SU-DHL-6 (cell line): ENCODE data around the gene EBI3.
"Not testable (repeated sequence)": the region's sequence is repeated elsewhere in the genome, so short reads cannot be mapped to it uniquely, and the experiment has no call there.

Source experiments
- H2AFZ ChIP-seq: fragments of 200-600 bp; sonication (generic); 2 replicates; pipeline ENCODE4 v1.6.1; 2014; ENCODE audit warnings: low read depth, mild to moderate bottlenecking, moderate library complexity, mixed read lengths, antibody characterized with exemption, low read length; ENCODE audit not compliant: severe bottlenecking
- H3F3A ChIP-seq: fragments of 200-600 bp; shearing (Covaris generic); 2 replicates; pipeline ENCODE4 v1.6.0; 2016; ENCODE audit warnings: antibody characterized with exemption, mild to moderate bottlenecking; ENCODE audit not compliant: insufficient read depth
- H3K27ac ChIP-seq: fragments of 200-600 bp; sonication (generic); 2 replicates; pipeline ENCODE4 v1.5.1; 2016; ENCODE audit warnings: low read depth, mild to moderate bottlenecking, low read length, moderate library complexity, mixed read lengths
- H3K27me3 ChIP-seq: fragments of 200-600 bp; sonication (generic), shearing (Covaris generic); 2 replicates; pipeline ENCODE4 v1.6.0; 2014; ENCODE audit warnings: mild to moderate bottlenecking, low read length
- H3K36me3 ChIP-seq: fragments of 200-600 bp; sonication (generic); 2 replicates; pipeline ENCODE4 v1.6.1; 2014; ENCODE audit warnings: mild to moderate bottlenecking, low read length, mixed read lengths
- H3K4me2 ChIP-seq: fragments of 300-600, 200-600 bp; shearing (Covaris generic), sonication (generic); 2 replicates; pipeline ENCODE4 v1.6.0; 2014; ENCODE audit warnings: low read length, low read depth, mild to moderate bottlenecking; ENCODE audit not compliant: poor library complexity, severe bottlenecking
- H3K4me3 ChIP-seq: fragments of 200-600 bp; sonication (generic); 2 replicates; pipeline ENCODE4 v1.5.1; 2014; ENCODE audit warnings: antibody characterized with exemption, low read length, mild to moderate bottlenecking, mixed read lengths; ENCODE audit not compliant: insufficient read depth, poor library complexity, severe bottlenecking
- H3K79me2 ChIP-seq: fragments of 200-600 bp; sonication (generic); 2 replicates; pipeline ENCODE4 v1.6.1; 2014; ENCODE audit warnings: mild to moderate bottlenecking, low read length, moderate library complexity; ENCODE audit not compliant: insufficient read depth
- H3K9ac ChIP-seq: fragments of 200-600 bp; sonication (generic); 2 replicates; pipeline ENCODE4 v1.7.0; 2014; ENCODE audit warnings: mild to moderate bottlenecking, low read length
- H3K9me2 ChIP-seq: fragments of 200-600 bp; sonication (generic); replicated peaks from 2 replicates; pipeline ENCODE4 v1.6.1; 2014; ENCODE audit warnings: low read length; ENCODE audit not compliant: insufficient read depth
- H3K9me3 ChIP-seq: fragments of 200-600 bp; sonication (generic); 2 replicates; pipeline ENCODE4 v1.6.1; 2014; ENCODE audit warnings: low read length, mixed read lengths; ENCODE audit not compliant: insufficient read depth
- H4K20me1 ChIP-seq: fragments of 200-600 bp; sonication (generic); 2 replicates; pipeline ENCODE4 v1.6.1; 2014; ENCODE audit warnings: low read depth, mild to moderate bottlenecking, antibody characterized with exemption, low read length, moderate library complexity, mixed read lengths
- EZH2phosphoT487 ChIP-seq: fragments of 200-600 bp; sonication (generic), shearing (Covaris generic); conservative IDR thresholded peaks from 2 replicates; pipeline ENCODE4 v1.6.1; 2018; ENCODE audit warnings: mild to moderate bottlenecking, antibody characterized with exemption, low read length, moderate library complexity, mixed read lengths
- TF ChIP-seq, protein P1 (sequence below): fragments of 200-600 bp; sonication (generic); IDR thresholded peaks from one replicate; pipeline ENCODE4 v1.5.1; 2017; ENCODE audit warnings: antibody characterized with exemption, mild to moderate bottlenecking, low read length, moderate library complexity; ENCODE audit not compliant: insufficient read depth, poor library complexity, severe bottlenecking

The EBI3 gene

DNA sequence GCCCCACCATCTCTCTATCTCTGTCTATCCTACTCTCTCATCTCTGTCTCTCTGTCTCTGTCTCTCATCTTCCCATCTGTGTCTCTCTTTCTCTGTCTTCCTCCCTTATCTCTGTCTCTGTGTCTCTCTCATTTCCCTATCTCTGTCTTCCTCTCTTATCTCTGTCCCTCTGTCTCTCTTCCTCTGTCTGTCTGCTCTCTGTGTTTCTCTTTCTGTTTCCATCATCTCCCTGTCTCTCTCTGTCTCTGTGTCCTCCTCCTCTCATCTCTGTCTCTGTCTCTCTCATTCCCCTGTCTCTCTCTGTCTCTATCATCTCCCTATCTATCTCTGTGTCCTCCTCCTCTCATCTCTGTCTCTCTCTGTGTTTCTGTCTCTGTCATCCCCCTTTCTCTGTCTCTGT lies 1.6 kb upstream of the EBI3 start:
- Histone ChIP-seq H3F3A (no peaks in the 10 kb centered on the region), H3K9ac (no peak overlapping the region), H3K4me2 (no peak overlapping the region), H4K20me1 (no peaks in the 10 kb centered on the region), H3K79me2 (no peaks in the 10 kb centered on the region), H3K9me2 (no peaks in the 10 kb centered on the region), H2AFZ (no peak overlapping the region), H3K9me3 (no peaks in the 10 kb centered on the region), H3K36me3 (no peaks in the 10 kb centered on the region), H3K27ac (no peak overlapping the region), H3K4me3 (no peak overlapping the region), H3K27me3 (no peaks in the 10 kb centered on the region)
- TF ChIP-seq EZH2phosphoT487, result no peak
- TF ChIP-seq, protein P1, sequence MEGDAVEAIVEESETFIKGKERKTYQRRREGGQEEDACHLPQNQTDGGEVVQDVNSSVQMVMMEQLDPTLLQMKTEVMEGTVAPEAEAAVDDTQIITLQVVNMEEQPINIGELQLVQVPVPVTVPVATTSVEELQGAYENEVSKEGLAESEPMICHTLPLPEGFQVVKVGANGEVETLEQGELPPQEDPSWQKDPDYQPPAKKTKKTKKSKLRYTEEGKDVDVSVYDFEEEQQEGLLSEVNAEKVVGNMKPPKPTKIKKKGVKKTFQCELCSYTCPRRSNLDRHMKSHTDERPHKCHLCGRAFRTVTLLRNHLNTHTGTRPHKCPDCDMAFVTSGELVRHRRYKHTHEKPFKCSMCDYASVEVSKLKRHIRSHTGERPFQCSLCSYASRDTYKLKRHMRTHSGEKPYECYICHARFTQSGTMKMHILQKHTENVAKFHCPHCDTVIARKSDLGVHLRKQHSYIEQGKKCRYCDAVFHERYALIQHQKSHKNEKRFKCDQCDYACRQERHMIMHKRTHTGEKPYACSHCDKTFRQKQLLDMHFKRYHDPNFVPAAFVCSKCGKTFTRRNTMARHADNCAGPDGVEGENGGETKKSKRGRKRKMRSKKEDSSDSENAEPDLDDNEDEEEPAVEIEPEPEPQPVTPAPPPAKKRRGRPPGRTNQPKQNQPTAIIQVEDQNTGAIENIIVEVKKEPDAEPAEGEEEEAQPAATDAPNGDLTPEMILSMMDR, result no peak

DNA sequence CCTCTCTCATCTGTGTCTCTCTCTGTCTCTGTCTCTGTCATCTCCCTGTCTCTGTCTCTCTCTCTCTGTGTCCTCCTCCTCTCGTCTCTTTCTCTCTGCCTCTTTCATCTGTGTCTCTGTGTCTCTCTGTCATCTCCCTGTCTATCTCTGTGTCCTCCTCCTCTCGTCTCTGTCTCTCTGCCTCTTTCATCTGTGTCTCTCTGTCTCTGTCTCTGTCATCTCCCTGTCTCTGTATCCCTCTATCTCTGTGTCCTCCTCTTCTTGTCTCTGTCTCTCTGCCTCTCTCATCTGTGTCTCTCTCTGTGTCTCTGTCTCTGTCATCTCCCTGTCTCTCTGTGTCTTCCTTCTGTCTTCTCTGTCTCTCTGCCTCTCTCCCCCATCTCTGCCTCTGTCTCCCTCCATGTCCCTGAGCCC lies 551 bp upstream of the EBI3 start:
- Histone ChIP-seq H3K36me3 (no peaks in the 10 kb centered on the region), H3K4me3 (no peak overlapping the region), H3K9me2 (no peaks in the 10 kb centered on the region), H3F3A (no peaks in the 10 kb centered on the region), H3K9ac (no peak overlapping the region), H2AFZ (no peak overlapping the region), H3K27ac (no peak overlapping the region), H3K79me2 (no peaks in the 10 kb centered on the region), H3K9me3 (no peaks in the 10 kb centered on the region), H4K20me1 (no peaks in the 10 kb centered on the region), H3K4me2 (no peak overlapping the region), H3K27me3 (no peaks in the 10 kb centered on the region)
- TF ChIP-seq, protein P1, result no peak
- TF ChIP-seq EZH2phosphoT487, result no peak

DNA sequence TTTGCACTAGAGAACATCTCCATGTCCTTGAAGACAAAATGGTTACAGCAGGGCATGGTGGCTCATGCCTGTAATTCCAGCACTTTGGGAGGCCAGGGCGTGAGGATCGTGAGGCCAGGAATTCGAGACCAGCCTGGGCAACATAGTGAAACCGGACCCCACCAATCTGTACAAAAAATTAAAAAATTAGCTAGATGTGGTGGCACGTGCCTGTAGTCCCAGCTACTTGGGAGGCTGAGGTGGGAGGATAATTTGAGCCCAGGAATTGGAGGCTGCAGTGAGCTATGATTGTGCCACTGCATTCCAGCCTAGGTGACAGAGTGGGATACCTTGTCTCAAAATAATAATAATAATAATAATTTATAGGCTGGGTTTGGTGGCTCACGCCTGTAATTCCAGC lies 914 bp downstream of the EBI3 start:
- H3K36me3 ChIP-seq, H3K27ac ChIP-seq, H4K20me1 ChIP-seq, H3K9me2 ChIP-seq, H3K9ac ChIP-seq, H3K4me2 ChIP-seq, H3K27me3 ChIP-seq, H3F3A ChIP-seq, H3K79me2 ChIP-seq, H2AFZ ChIP-seq, H3K9me3 ChIP-seq, H3K4me3 ChIP-seq: not testable (repeated sequence)

DNA sequence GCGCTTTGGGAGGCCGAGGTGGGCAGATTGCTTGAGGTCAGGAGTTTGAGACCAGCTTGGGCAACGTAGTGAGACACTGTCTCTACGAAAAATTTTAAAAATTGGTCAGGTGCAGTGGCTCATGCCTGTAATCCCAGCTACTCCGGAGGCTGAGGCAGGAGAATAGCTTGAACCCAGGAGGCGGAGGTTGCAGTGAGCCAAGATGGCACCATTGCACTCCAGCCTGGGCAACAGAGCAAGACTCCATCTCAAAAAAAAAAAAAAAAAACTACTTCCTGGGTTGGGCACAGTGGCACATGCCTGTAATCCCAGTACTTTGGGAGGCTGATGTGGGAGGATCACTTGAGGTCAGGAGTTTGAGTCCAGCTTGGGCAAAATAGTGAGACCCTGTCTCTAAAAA lies 2.2 kb downstream of the EBI3 start:
- H3K36me3 ChIP-seq, H3K27me3 ChIP-seq, H3K9me2 ChIP-seq, H3K4me3 ChIP-seq, H2AFZ ChIP-seq, H3K27ac ChIP-seq, H3K9me3 ChIP-seq, H3K79me2 ChIP-seq, H3K9ac ChIP-seq, H3K4me2 ChIP-seq, H4K20me1 ChIP-seq, H3F3A ChIP-seq: not testable (repeated sequence)

DNA sequence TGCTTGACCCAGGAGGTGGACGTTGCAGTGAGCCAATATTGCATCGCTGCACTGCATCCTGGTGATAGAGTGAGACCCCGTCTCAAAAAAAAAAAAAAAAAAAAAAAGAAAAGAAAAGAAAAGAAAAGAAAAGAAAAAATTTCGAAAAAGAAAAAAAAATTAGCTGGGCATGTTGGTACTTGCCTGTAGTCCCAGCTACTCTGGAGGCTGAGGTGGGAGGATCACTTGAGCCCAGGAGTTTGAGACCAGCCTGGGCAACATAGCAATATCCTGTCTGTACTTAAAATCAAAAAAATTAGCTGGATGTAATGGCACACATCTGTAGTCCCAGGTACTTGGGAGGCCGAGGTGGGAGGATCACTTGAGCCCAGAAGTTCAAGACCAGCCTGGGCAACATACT lies 2.8 kb downstream of the EBI3 start:
- not testable (repeated sequence) for H3K4me3 ChIP-seq, H3F3A ChIP-seq, H3K9ac ChIP-seq, H3K79me2 ChIP-seq, H3K27ac ChIP-seq, H3K9me2 ChIP-seq, H3K27me3 ChIP-seq, H3K9me3 ChIP-seq, H2AFZ ChIP-seq, H4K20me1 ChIP-seq, H3K4me2 ChIP-seq, H3K36me3 ChIP-seq
